Breast epithelium (tissue), 4 donors: ENCODE results near the gene GMNC. TPM values are rescaled to one million over a fixed set of nuclear protein-coding genes. Genes with fewer than 3 reads are reported as not detected.

ENCODE experiments used
- DNase-seq, 2 donors: peaks; one replicate each; pipeline ENCODE4 v3.0.0-alpha.2; 2019; ENCODE audit warnings: low spot score in 2 of 2
- H3K27ac ChIP-seq, 2 donors: fragments of 200-600 bp; sonication (generic) in 1 of 2; one replicate each; pipeline ENCODE4 v1.5.1; 2016 to 2019; ENCODE audit warnings: mild to moderate bottlenecking in 1 of 2
- H3K27me3 ChIP-seq, 2 donors: fragments of 200-600 bp; sonication (generic) in 1 of 2; one replicate each; pipeline versions ENCODE4 v1.5.1 to v1.6.0; 2017 to 2019; ENCODE audit warnings: control low read depth in 1 of 2, mild to moderate bottlenecking in 1 of 2
- H3K36me3 ChIP-seq: fragments of 200-600 bp; one replicate; pipeline ENCODE4 v1.5.1; 2019
- H3K4me1 ChIP-seq, 2 donors: fragments of 200-600 bp; sonication (generic); one replicate each; pipeline ENCODE4 v1.5.1; 2016 to 2019; ENCODE audit warnings: control low read depth in 1 of 2
- H3K4me3 ChIP-seq, 3 donors: fragments of 200-600 bp; sonication (generic); 1 replicate in 2 of 3; 2 replicates in 1 of 3; pipeline ENCODE4 v1.5.1; 2016 to 2019; ENCODE audit warnings: mild to moderate bottlenecking in 3 of 3, moderate library complexity in 2 of 3
- H3K9me3 ChIP-seq, 2 donors: fragments of 200-600 bp; sonication (generic) in 1 of 2; one replicate each; pipeline ENCODE4 v1.5.1; 2016 to 2019; ENCODE audit warnings: control low read depth in 1 of 2
- CTCF ChIP-seq, 3 donors: fragments of 450-650 bp; IDR thresholded peaks; one replicate each; pipeline ENCODE4 v1.5.1; 2016 to 2017; ENCODE audit warnings: antibody characterized with exemption in 3 of 3, mild to moderate bottlenecking in 3 of 3, moderate library complexity in 3 of 3
- POLR2A ChIP-seq: fragments of 450-650 bp; IDR thresholded peaks from one replicate; pipeline ENCODE4 v1.6.1; 2016; ENCODE audit warnings: antibody characterized with exemption, mild to moderate bottlenecking, moderate library complexity
- POLR2AphosphoS5 ChIP-seq, 3 donors: sonication (generic); formaldehyde crosslinking; IDR thresholded peaks; one replicate each; pipeline ENCODE4 v1.6.1; 2017; ENCODE audit warnings: antibody characterized with exemption in 3 of 3
- intact Hi-C: fragments of 100-400 bp; cut with DNase I; formaldehyde crosslinking; loops from one replicate; pipeline ENCODE4 v1.15.1; 2023; ENCODE audit warnings: low total_unique reads
- total RNA-seq, 3 donors: library from RNA; depleted of rRNA; stranded (reverse); fragments of >200 nt; gene quantifications; one replicate each; pipeline ENCODE4 v1.1.0, GENCODE V29; 2016

GMNC gene
- total RNA-seq, 3 donors from 2014 or later: under 0.01 TPM; not detected in 2

GRCh38 chr3:190870127-190870526, 7.6 kb upstream of the GMNC start:
- Histone ChIP-seq H3K4me3 (no peak overlapping the region), H3K9me3 (no peaks in the 10 kb centered on the region), H3K36me3 (no peaks in the 10 kb centered on the region), H3K4me1 (no peaks in the 10 kb centered on the region), H3K27ac (no peak overlapping the region), H3K27me3 (no peaks in the 10 kb centered on the region)
- TF ChIP-seq POLR2A (no peak), POLR2AphosphoS5 (IDR thresholded peaks at IDR 0.05) (no peak), CTCF (IDR thresholded peaks at IDR 0.05) (no peak)
- DNase-seq: no peak
- intact Hi-C loops: no loop called here

- Histone ChIP-seq H3K4me1 (no peaks in the 10 kb centered on the region), H3K27me3 (no peaks in the 10 kb centered on the region), H3K4me3 (no peak overlapping the region), H3K9me3 (no peaks in the 10 kb centered on the region), H3K27ac (no peak overlapping the region), H3K36me3 (no peaks in the 10 kb centered on the region)
- no peak for DNase-seq
- intact Hi-C loops: no loop called here
- TF ChIP-seq POLR2A (no peak), CTCF (IDR thresholded peaks at IDR 0.05) (no peak), POLR2AphosphoS5 (IDR thresholded peaks at IDR 0.05) (no peak)
Observed at GRCh38 chr3:190867071-190867470, 4.6 kb upstream of the GMNC start.

- no peaks in the 10 kb centered on the region for H3K9me3 ChIP-seq
- H3K4me3 ChIP-seq: no peak overlapping the region
- H3K27me3 ChIP-seq: peaks cover 0 to 2% of the 10 kb centered on the region in 2 donors
- intact Hi-C loops: no loop called here
- TF ChIP-seq POLR2AphosphoS5 (IDR thresholded peaks at IDR 0.05) (no peak), POLR2A (no peak), CTCF (IDR thresholded peaks at IDR 0.05) (no peak)
- no peaks in the 10 kb centered on the region for H3K36me3 ChIP-seq
- H3K27ac ChIP-seq: no peak overlapping the region
- no peak for DNase-seq
- H3K4me1 ChIP-seq: no peaks in the 10 kb centered on the region
Observed at GRCh38 chr3:190865828-190866227, 3.3 kb upstream of the GMNC start.

- peaks cover 0 to 6% of the 10 kb centered on the region in 2 donors for H3K27me3 ChIP-seq
- no peaks in the 10 kb centered on the region for H3K36me3 ChIP-seq
- no peaks in the 10 kb centered on the region for H3K9me3 ChIP-seq
- H3K4me3 ChIP-seq: no peak overlapping the region
- H3K4me1 ChIP-seq: no peaks in the 10 kb centered on the region
- intact Hi-C loops: no loop called here
- TF ChIP-seq POLR2AphosphoS5 (IDR thresholded peaks at IDR 0.05) (no peak), CTCF (IDR thresholded peaks at IDR 0.05) (no peak), POLR2A (no peak)
- DNase-seq: no peak
- no peak overlapping the region for H3K27ac ChIP-seq
Observed at GRCh38 chr3:190865419-190865818, 2.9 kb upstream of the GMNC start.

GRCh38 chr3:190864002-190864401, 1.5 kb upstream of the GMNC start:
- no peaks in the 10 kb centered on the region for H3K4me1 ChIP-seq
- intact Hi-C loops: no loop called here
- no peak for TF ChIP-seq CTCF (IDR thresholded peaks at IDR 0.05)
- no peak for TF ChIP-seq POLR2A
- no peak for TF ChIP-seq POLR2AphosphoS5 (IDR thresholded peaks at IDR 0.05)
- DNase-seq: no peak
- no peak overlapping the region for H3K27ac ChIP-seq
- no peaks in the 10 kb centered on the region for H3K9me3 ChIP-seq
- no peak overlapping the region for H3K4me3 ChIP-seq
- H3K27me3 ChIP-seq: peaks cover 0 to 8% of the 10 kb centered on the region in 2 donors
- H3K36me3 ChIP-seq: no peaks in the 10 kb centered on the region
